ENCODE measurements around the gene GATA5. TPM values are rescaled to one million over a fixed set of nuclear protein-coding genes. Genes with fewer than 3 reads are reported as not detected.

GATA5 gene
- total and polyA plus RNA-seq, 5 donors: 1.5 to 3.1 (median 2.4) TPM

DNA sequence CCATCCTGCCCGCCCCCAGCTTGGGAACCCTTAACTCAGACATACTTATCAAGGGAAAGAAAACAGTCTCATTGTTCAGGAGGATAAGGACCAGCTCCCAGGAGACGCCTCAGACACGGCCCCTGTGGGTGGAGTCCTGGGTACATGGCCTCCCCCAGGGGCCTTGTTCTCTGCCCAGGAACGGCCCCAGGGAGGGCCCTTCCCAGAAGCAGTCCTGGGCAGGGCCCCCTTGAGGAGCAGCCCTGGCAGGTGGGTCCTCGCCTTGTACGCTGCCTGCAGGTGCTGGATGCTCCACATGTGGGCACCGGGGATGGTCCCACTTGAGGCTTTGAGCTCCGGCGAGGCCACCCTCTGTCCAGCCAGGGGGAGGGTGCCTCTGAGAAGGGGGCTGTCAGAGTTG, 4.5 kb upstream of the GATA5 start:
- intact Hi-C loops (cut with DNase I): no loop called here
- no peaks in the 10 kb centered on the region for H3K9me3 ChIP-seq (ENCODE audit: control insufficient read depth, low read length)
- H3K4me3 ChIP-seq (ENCODE audit: low read length): no peak overlapping the region
- peaks cover 5% of the 10 kb centered on the region for H3K4me1 ChIP-seq (ENCODE audit: control insufficient read depth, insufficient read depth, low read length)
- H3K27ac ChIP-seq (ENCODE audit: low read length): no peak overlapping the region
- DNase-seq (no peak), ATAC-seq (peak in 1 of 2 donors; percentile 13)
- WGBS: 66% methylated on average over 9 of the region's 9 CpGs
- H3K27me3 ChIP-seq (ENCODE audit: control insufficient read depth, insufficient read depth): no peaks in the 10 kb centered on the region

DNA sequence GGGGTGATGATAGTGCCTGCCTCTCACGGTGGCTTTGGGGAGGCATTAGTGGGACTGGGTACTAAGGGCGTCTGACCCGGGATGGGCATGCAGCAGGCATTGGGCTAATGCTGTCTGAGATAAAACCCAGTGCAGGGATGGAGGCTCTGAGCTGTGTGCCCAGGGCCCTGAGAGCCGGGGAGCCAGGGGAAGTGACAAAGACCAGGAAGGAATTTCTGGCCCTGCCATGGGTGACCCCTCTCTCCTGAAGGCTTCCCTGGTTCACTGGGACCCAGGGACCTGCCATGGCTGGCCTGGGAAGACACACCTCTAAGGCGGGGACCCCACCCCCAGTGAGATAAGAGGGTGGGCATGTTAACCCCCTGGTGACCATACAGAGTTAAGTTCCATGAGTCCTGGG, 3.9 kb upstream of the GATA5 start:
- ATAC-seq: no peak
- WGBS: 49% methylated on average over 5 of the region's 5 CpGs
- Histone ChIP-seq H3K27me3 (ENCODE audit: control insufficient read depth, insufficient read depth) (no peaks in the 10 kb centered on the region), H3K27ac (ENCODE audit: low read length) (no peak overlapping the region), H3K4me3 (ENCODE audit: low read length) (no peak overlapping the region), H3K9me3 (ENCODE audit: control insufficient read depth, low read length) (no peaks in the 10 kb centered on the region), H3K4me1 (ENCODE audit: control insufficient read depth, insufficient read depth, low read length) (peaks cover 5% of the 10 kb centered on the region)
- no peak for DNase-seq
- intact Hi-C loops (cut with DNase I): no loop called here

DNA sequence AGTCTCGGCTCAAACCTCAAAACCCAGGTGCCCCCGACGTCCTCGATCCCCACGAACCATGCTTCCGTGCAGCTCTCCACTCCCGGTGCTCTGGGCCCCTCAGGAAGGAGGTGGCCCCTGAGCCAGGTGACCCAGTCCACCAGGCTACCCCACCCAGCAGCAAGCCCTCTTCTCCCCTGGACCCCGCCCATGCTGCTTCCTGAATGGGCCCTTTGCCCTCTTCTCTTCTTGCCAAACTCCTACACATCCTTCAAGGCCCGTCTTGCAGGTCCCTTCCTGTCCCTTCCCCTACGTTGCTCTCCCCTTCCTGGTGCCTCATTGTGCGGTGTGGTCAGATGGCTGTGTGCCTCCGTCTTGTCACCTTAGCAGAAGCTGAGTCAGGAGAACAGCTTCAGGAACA, 3.4 kb upstream of the GATA5 start:
- Histone ChIP-seq H3K4me1 (ENCODE audit: control insufficient read depth, insufficient read depth, low read length) (peaks cover 5% of the 10 kb centered on the region), H3K9me3 (ENCODE audit: control insufficient read depth, low read length) (no peaks in the 10 kb centered on the region), H3K4me3 (ENCODE audit: low read length) (no peak overlapping the region), H3K27ac (ENCODE audit: low read length) (no peak overlapping the region), H3K27me3 (ENCODE audit: control insufficient read depth, insufficient read depth) (no peaks in the 10 kb centered on the region)
- 78% methylated on average over 12 of the region's 12 CpGs for WGBS
- ATAC-seq: no peak
- DNase-seq: no peak
- intact Hi-C loops (cut with DNase I): no loop called here

DNA sequence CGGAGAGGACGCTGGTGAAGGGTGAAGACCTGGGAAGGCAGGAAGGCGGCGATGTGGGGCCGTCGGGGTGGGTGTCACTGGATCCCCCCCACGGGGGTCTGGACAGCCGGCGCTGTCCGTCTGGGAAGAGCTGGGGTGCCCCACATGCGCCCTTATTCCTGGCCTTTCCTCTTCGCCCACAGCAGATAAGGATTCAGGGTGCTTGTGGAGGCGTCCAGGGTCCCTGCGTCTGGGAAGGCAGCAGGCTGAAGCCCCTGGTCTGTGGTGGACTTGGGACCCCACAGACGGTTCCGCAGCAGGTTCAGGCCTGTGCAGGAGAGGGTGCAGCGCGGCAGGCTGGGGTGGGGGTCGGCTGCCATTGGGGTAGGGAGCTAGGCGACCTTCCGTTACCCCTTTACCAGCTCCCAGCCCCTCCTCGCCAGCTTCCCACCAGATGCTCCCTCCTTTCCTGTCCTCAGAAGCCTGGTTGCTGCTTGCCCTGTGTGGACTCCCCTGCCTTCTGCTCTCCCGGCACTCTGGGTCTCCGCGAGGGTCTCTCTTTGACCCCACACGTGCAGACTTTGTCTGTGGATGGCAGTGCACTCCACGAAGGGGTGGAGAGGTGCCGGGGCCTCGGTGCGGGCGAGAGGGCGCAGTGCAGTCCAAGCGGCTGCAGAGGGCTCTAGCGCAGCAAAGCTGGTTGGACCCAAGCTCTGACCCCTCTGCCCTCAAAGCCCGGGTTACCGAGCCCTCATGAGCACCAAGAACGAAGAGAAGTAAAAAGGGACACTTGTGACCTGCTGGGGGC, 2.1 kb upstream of the GATA5 start:
- Histone ChIP-seq H3K9me3 (ENCODE audit: control insufficient read depth, low read length) (no peaks in the 10 kb centered on the region), H3K4me1 (ENCODE audit: control insufficient read depth, insufficient read depth, low read length) (peaks cover 5% of the 10 kb centered on the region)
- no peak for ATAC-seq

DNA sequence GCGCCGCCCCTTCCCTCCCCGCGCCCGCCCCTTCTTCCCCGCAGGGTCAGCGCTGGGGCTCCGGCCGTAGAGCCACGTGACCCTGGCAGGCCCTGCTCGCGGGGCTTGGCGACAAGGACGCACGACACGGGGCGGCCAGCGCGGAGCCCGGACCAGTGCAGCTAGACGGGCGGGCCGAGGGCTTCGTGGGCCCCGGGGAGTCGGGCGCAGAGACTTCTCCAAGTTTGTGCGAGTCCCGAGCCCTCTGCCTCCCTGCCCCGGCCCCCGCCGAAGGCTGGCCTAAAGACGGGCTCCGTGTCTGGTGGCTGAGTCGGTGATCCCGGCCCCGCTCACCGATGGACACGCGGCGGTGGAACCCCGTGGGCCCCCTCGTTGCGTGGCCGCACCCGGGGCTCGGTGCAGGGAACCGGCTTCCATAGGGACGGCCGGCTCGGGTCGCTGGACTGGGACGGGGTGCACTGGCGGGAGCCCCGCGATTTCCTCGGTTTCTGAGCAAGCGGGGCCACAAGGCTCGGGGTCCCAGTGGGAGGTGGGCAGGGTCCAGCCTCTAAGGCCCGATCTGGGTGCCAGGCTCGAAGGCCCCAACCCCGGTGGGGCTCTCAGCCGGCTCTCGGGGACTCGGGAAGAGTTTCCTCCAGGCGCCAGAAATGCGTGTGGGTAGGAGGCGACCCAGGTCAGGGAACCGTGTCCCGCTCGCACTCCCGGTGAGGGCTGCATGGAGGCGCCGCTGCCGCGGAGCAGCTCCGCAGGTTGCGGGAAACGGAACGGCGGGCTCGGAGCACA, 452 bp upstream of the GATA5 start:
- ATAC-seq (peak; percentile 76 to 79), DNase-seq (peak; percentile 77 to 91 (median 90))
- Histone ChIP-seq H3K27ac (ENCODE audit: low read length) (no peak overlapping the region), H3K4me1 (ENCODE audit: control insufficient read depth, insufficient read depth, low read length) (no peaks in the 10 kb centered on the region), H3K27me3 (ENCODE audit: control insufficient read depth, insufficient read depth) (no peaks in the 10 kb centered on the region), H3K4me3 (ENCODE audit: low read length) (peak overlapping the region; percentile 41), H3K9me3 (ENCODE audit: control insufficient read depth, low read length) (no peaks in the 10 kb centered on the region)
- WGBS: 4% methylated on average over 80 of the region's 82 CpGs
- intact Hi-C loops (cut with DNase I): no loop called here

More for the DNA sequence above, 2.1 kb upstream of the GATA5 start:
- intact Hi-C loops (cut with DNase I): no loop called here
- Histone ChIP-seq H3K27me3 (ENCODE audit: control insufficient read depth, insufficient read depth) (no peaks in the 10 kb centered on the region), H3K4me3 (ENCODE audit: low read length) (no peak overlapping the region), H3K27ac (ENCODE audit: low read length) (no peak overlapping the region)
- WGBS: 45% methylated on average over 37 of the region's 37 CpGs
- no peak for DNase-seq

DNA sequence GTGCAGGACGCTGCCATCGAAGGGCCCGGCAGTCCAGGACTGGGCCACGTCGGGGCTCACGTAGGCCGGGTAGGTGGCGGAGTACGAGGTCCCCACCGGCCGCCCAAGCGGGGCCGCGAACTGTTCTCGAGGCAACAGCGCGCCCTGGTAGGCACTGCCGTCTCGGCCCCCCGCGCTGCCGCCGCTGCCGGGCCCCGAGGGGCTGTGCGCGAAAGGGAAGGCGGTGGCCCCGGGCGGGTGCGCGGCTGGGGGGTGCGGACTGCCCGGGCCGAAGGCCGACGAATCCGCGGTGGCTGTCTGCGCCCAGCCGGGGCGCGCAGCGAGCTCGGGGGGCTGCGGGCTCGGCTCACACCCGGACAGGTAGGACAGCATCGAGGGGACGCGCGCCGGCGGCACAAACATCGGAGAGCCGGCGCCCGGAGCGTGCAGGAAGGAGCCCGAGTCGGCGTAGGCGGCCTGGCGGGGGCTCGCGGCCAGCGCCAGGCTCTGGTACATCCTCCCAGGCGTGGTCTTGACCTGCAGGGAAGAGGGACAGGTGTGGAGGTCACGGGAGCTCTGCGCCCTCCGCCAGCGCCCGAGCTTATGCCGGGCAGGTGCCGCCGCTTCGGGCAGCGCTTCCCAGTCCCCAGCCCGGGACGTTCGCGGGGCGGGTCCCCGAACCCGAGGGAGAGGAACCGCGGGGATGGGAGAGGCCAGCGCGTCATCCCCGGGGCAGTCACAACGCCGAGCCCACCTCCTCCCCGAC, 596 bp downstream of the GATA5 start:
- 6% methylated on average over 93 of the region's 93 CpGs for whole genome bisulfite sequencing
- Histone ChIP-seq H3K9me3 (ENCODE audit: control insufficient read depth, low read length) (no peaks in the 10 kb centered on the region), H3K27me3 (ENCODE audit: control insufficient read depth, insufficient read depth) (no peaks in the 10 kb centered on the region), H3K4me3 (ENCODE audit: low read length) (peak overlapping the region; percentile 41), H3K27ac (ENCODE audit: low read length) (no peak overlapping the region), H3K4me1 (ENCODE audit: control insufficient read depth, insufficient read depth, low read length) (no peaks in the 10 kb centered on the region)
- ATAC-seq (no peak), DNase-seq (peak in 1 of 3 donors; percentile 81)
- intact Hi-C loops (cut with DNase I): no loop called here

DNA sequence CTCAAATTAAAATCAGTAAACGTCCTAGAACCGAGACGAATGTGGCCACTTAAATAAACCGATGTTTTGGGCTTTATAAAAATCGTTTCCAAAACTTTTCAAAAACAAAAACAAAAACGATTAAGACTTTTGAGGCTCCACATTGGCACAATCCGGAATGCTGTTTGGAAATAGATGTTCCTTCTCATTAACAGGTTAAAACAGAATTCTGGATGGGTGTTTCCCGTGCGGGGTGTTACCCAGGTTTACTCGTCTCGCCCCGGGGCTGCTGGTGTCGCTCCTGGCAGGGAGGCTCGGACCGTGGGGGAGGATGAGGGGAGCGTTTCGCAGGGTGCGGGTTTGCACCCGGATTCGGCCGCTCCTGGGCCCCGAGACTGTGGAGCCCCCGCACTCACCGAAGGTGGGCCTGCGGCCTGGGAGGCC, 1.2 kb downstream of the GATA5 start:
- Histone ChIP-seq H3K4me3 (ENCODE audit: low read length) (peak overlapping the region; percentile 41), H3K9me3 (ENCODE audit: control insufficient read depth, low read length) (no peaks in the 10 kb centered on the region), H3K27ac (ENCODE audit: low read length) (no peak overlapping the region), H3K4me1 (ENCODE audit: control insufficient read depth, insufficient read depth, low read length) (no peaks in the 10 kb centered on the region), H3K27me3 (ENCODE audit: control insufficient read depth, insufficient read depth) (no peaks in the 10 kb centered on the region)
- DNase-seq: no peak
- intact Hi-C loops (cut with DNase I): no loop called here
- no peak for ATAC-seq
- 19% methylated on average over 25 of the region's 25 CpGs for WGBS

DNA sequence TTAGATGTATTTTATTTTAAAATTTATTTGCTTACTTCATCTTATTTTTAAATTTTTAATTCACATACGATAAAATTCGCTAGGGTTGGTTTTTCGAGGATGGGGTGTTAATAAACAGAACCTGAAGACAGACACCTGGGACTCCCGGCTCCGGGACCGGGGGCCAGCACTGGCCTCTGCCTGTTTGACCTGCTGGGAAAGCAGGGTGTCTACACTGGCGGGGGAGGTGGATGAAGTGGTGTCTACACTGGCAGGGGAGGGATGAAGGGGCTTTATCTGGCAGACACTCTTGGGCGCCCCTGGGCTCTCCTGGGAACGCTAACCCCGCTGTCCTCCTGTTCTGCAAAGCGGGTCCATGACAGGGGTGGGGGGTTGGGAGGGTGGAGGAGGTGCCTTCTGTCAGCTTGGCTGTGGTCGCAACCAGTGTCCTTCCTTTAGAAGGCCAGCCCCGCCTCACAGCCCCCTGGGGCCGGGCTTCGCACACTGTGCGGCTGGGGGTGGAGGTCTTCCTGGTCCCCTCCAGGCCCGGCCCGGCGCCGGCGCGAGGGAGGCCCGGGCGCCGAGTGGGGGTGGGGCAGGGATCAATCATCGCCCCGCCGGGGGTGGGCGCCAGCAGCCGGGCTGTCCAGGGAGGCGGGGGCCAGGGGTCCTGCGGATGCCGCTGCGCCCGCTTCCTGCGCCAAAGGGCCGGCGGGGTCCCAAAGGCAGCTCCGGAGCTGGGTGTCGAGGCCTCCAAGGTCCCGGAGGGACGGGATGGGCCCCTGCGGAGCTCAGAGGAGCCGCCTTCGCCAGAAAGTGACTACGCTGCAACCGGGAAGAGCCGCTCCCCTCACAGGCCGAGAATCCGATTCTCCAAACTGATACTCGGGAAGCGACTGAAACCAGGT, 1.8 kb downstream of the GATA5 start:
- peak; percentile 2 to 7 for ATAC-seq
- WGBS: 25% methylated on average over 52 of the region's 52 CpGs
- Histone ChIP-seq H3K27ac (ENCODE audit: low read length) (no peak overlapping the region), H3K27me3 (ENCODE audit: control insufficient read depth, insufficient read depth) (no peaks in the 10 kb centered on the region), H3K9me3 (ENCODE audit: control insufficient read depth, low read length) (no peaks in the 10 kb centered on the region), H3K4me3 (ENCODE audit: low read length) (peak overlapping the region; percentile 41), H3K4me1 (ENCODE audit: control insufficient read depth, insufficient read depth, low read length) (no peaks in the 10 kb centered on the region)
- intact Hi-C loops (cut with DNase I): no loop called here
- peak in 1 of 3 donors; percentile 76 for DNase-seq

DNA sequence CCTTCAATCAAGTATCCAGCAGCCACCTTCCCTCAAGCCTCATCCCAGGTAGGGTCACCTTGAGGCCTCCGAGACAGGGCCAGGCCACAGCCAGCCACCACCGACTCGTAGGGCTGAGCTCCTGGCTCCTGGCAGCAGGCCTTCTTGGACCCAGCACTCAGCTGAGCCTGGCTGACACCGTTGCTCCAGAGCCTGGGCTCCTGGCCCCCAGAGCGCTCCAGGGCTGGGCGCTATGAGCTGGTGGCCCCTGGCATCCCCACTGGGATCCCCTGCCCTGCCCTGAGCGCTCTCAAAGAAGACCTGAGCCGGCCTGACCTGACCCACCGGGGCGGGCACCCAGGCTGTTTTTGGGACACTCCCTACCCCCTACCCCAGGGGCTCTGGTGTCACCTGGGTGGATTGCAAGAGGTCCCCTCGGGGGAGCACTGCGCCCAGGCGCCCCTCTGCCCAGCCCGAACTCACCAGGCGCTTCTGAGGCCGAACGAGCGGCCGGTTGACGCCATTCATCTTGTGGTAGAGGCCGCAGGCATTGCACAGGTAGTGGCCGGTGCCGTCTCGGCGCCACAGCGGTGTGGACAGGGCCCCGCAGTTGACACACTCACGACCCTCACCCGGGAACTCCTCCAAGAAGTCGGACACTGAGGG, 2.7 kb downstream of the GATA5 start:
- WGBS: 74% methylated on average over 30 of the region's 30 CpGs
- intact Hi-C loops (cut with DNase I): no loop called here
- no peak overlapping the region for H3K4me3 ChIP-seq (ENCODE audit: low read length)
- ATAC-seq (no peak), DNase-seq (no peak)
- H3K27me3 ChIP-seq (ENCODE audit: control insufficient read depth, insufficient read depth): no peaks in the 10 kb centered on the region
- no peaks in the 10 kb centered on the region for H3K4me1 ChIP-seq (ENCODE audit: control insufficient read depth, insufficient read depth, low read length)
- H3K9me3 ChIP-seq (ENCODE audit: control insufficient read depth, low read length): no peaks in the 10 kb centered on the region
- no peak overlapping the region for H3K27ac ChIP-seq (ENCODE audit: low read length)
